HEK293T (cell line): Measurements from ENCODE around the gene DLG1.

Experiments
- CTCF ChIA-PET: fragments of 350-600 bp; formaldehyde crosslinking; extraction: SDS; loops from one replicate; lab custom pipeline; 2021; ENCODE audit warnings: antibody characterized with exemption, inconsistent platforms; lab: Yijun Ruan, JAX
- POLR2A ChIA-PET: fragments of 350-600 bp; formaldehyde crosslinking; extraction: SDS; loops from one replicate; lab custom pipeline; 2020; ENCODE audit warnings: antibody characterized with exemption, inconsistent platforms; lab: Yijun Ruan, JAX
- DNase-seq: peaks from one replicate; pipeline ENCODE4 v3.0.0; 2012; ENCODE audit warnings: mixed read lengths; ENCODE audit errors: extremely low spot score
- ARNT ChIP-seq: fragments of 450-650 bp; IDR thresholded peaks from 2 replicates; pipeline ENCODE4 v1.6.1; 2017; ENCODE audit warnings: mild to moderate bottlenecking
- BHLHE40 ChIP-seq: fragments of 450-650 bp; IDR thresholded peaks from 2 replicates; pipeline ENCODE4 v1.6.1; 2016; ENCODE audit warnings: mild to moderate bottlenecking, moderate library complexity, borderline replicate concordance
- CTBP1 ChIP-seq: fragments of 450-650 bp; IDR thresholded peaks from 2 replicates; pipeline ENCODE4 v1.6.1; 2016; ENCODE audit warnings: borderline replicate concordance
- ELF4 ChIP-seq: fragments of 450-650 bp; IDR thresholded peaks from 2 replicates; pipeline ENCODE4 v1.6.1; 2017; ENCODE audit warnings: antibody characterized with exemption
- FOXA1 ChIP-seq: fragments of 450-650 bp; IDR thresholded peaks from 2 replicates; pipeline ENCODE4 v1.6.1; 2016; ENCODE audit warnings: mild to moderate bottlenecking
- FOXK2 ChIP-seq: fragments of 450-650 bp; IDR thresholded peaks from 2 replicates; pipeline ENCODE4 v1.6.1; 2016; ENCODE audit warnings: mild to moderate bottlenecking
- FOXM1 ChIP-seq: fragments of 450-650 bp; IDR thresholded peaks from 2 replicates; pipeline ENCODE4 v1.6.1; 2017; ENCODE audit warnings: mild to moderate bottlenecking, borderline replicate concordance
- HDGF ChIP-seq: fragments of 450-650 bp; IDR thresholded peaks from 2 replicates; pipeline ENCODE4 v1.6.1; 2017; ENCODE audit warnings: antibody characterized with exemption, borderline replicate concordance
- L3MBTL2 ChIP-seq: fragments of 450-650 bp; conservative IDR thresholded peaks from 2 replicates; pipeline ENCODE4 v1.6.1; 2016; ENCODE audit warnings: mild to moderate bottlenecking
- LEF1 ChIP-seq: fragments of 450-650 bp; IDR thresholded peaks from 2 replicates; pipeline ENCODE4 v1.6.1; 2017; ENCODE audit warnings: mild to moderate bottlenecking, borderline replicate concordance
- NFRKB ChIP-seq: fragments of 450-650 bp; IDR thresholded peaks from 2 replicates; pipeline ENCODE4 v1.6.1; 2016; ENCODE audit warnings: mild to moderate bottlenecking, moderate library complexity
- PKNOX1 ChIP-seq: fragments of 450-650 bp; IDR thresholded peaks from 2 replicates; pipeline ENCODE4 v1.6.1; 2016
- SP1 ChIP-seq: fragments of 450-650 bp; IDR thresholded peaks from 2 replicates; pipeline ENCODE4 v1.6.1; 2017
- SUZ12 ChIP-seq: fragments of 450-650 bp; IDR thresholded peaks from 2 replicates; pipeline ENCODE4 v1.6.1; 2016; ENCODE audit warnings: mild to moderate bottlenecking
- TARDBP ChIP-seq: fragments of 450-650 bp; IDR thresholded peaks from 2 replicates; pipeline ENCODE4 v1.6.1; 2016
- ZNF384 ChIP-seq: fragments of 450-650 bp; IDR thresholded peaks from 2 replicates; pipeline ENCODE4 v1.6.1; 2016

Gene DLG1

DNA sequence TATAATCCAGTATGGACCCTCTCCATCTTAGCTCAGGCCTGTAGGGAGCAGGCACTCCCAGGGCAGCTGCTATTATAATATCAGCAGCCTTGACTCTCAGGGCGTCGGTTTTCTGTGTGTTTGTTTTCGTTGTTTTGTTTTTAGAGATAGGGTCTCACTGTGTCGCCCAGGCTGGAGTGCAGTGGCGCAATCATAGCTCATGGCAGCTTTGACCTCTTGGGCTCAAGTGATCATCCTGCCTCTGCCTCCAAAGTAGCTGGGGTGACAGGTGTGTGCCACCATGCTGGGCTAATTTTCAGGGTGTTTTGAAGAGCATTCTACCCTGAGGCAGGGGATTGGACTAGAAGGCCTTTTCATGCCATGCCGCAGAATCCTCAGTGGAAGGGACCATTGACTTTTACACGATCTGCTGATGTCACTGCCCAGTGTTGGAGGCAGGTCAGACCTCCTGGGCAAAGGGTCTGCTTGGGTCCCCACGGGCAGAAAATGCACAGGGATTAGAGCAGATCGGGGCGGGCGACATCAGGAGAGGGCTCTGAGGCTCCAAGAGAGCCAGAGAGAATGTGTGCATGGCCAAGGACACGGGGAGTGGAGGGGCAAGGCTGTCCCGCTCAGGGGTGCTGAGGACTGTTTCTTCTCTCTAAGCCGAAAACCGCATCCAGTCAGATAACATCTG is 276.5 kb downstream of the DLG1 start:
- ChIA-PET CTCF (no interaction called here), POLR2A (no interaction called here)
- no peak for TF ChIP-seq PKNOX1
- no peak for TF ChIP-seq ZNF384
- TF ChIP-seq SUZ12 = no peak
- DNase-seq = no peak

DNA sequence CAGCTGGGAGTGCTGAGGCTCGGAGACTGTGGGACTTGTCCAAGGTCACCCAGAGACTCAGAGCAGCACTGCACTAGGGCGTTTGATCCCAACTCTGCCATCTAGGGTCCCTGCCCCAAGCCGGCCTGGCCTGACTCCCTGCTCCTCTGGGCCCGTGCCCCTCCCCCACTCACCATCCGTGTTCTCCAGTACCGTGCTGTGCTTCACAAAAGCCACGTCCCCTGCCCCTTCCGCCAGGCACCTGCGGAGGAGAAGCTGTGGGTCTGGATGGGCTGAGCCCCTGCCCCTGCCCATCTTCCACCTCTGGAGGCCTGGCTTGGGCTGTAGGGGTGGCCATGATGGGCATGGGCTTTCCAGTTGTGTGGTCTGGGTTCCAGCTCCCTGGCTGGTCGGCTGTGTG is 277.2 kb downstream of the DLG1 start:
- POLR2A ChIA-PET = interaction anchor here (1.4 kb wide), 1 partner anchor 8 kb away, joined by 3 read pairs; the partner anchor contains the start of gene MELTF
- no peak for DNase-seq
- TF ChIP-seq PKNOX1 (no peak), FOXM1 (no peak), CTBP1 (no peak), SP1 (no peak)
- CTCF ChIA-PET = interaction anchor here (0.6 kb wide), 1 partner anchor 401 kb away, joined by 5 read pairs; no protein-coding TSS in a partner anchor

GRCh38 chr3:197019535-197019934 is 278.9 kb downstream of the DLG1 start:
- ChIA-PET POLR2A (no interaction called here), CTCF (no interaction called here)
- DNase-seq = no peak
- TF ChIP-seq L3MBTL2 = no peak
- TF ChIP-seq TARDBP = no peak
- no peak for TF ChIP-seq CTBP1
- TF ChIP-seq FOXA1 = no peak
- TF ChIP-seq NFRKB = no peak
- no peak for TF ChIP-seq HDGF

DNA sequence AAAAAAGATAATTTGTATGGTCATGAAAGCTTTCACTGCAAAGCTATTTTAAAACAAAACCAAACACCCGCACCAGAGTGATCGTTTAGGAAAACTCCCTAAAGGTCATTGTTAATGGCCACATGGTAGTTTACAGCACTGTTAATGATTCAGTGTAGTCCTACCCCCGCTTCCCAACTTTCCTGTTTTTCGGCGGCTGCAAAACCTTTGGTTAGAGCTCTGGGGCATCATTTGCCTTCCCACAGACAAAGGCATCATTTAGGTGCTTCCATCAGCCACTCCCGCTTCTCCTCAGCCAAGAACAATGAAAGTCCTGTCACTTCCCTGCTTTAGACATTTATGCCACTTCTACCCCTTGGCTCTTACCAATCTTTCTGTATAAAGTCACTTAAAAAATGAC is 279.4 kb downstream of the DLG1 start:
- CTCF ChIA-PET = no interaction called here
- TF ChIP-seq TARDBP (no peak), ARNT (no peak), FOXA1 (no peak), SUZ12 (no peak), ZNF384 (no peak), SP1 (no peak), BHLHE40 (no peak)

DNA sequence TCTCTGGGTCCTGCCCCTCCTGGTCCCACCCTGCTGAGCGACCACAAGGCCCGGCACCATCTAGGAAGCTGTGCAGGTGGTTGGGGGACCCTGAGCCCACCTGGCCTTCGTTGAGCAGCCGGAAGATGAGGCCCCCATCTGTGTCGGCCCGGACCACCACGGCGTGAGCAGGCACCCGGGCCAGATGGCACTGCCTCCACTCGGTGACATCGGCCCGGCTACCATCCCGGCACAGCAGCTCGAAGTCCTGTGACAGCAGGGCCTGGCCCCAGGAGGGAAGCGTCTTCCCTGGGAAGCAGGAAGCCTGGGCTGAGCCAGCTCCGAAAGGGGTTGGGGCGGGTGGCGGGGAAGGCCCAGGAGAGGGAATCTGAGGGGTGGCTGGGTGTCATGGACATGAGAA is 281.4 kb downstream of the DLG1 start:
- DNase-seq = no peak
- ChIA-PET POLR2A (no interaction called here), CTCF (no interaction called here)
- TF ChIP-seq HDGF = no peak
- no peak for TF ChIP-seq PKNOX1
- TF ChIP-seq LEF1 = no peak
- no peak for TF ChIP-seq FOXM1
- no peak for TF ChIP-seq SUZ12
- TF ChIP-seq ZNF384 = no peak
- TF ChIP-seq TARDBP = no peak
- no peak for TF ChIP-seq CTBP1
- no peak for TF ChIP-seq L3MBTL2
- TF ChIP-seq BHLHE40 = no peak
- no peak for TF ChIP-seq ARNT
- TF ChIP-seq FOXK2 = no peak
- TF ChIP-seq NFRKB = no peak
- TF ChIP-seq FOXA1 = no peak
- TF ChIP-seq ELF4 = no peak
- no peak for TF ChIP-seq SP1

More for the DNA sequence above, 279.4 kb downstream of the DLG1 start:
- DNase-seq = no peak
- POLR2A ChIA-PET = no interaction called here

DNA sequence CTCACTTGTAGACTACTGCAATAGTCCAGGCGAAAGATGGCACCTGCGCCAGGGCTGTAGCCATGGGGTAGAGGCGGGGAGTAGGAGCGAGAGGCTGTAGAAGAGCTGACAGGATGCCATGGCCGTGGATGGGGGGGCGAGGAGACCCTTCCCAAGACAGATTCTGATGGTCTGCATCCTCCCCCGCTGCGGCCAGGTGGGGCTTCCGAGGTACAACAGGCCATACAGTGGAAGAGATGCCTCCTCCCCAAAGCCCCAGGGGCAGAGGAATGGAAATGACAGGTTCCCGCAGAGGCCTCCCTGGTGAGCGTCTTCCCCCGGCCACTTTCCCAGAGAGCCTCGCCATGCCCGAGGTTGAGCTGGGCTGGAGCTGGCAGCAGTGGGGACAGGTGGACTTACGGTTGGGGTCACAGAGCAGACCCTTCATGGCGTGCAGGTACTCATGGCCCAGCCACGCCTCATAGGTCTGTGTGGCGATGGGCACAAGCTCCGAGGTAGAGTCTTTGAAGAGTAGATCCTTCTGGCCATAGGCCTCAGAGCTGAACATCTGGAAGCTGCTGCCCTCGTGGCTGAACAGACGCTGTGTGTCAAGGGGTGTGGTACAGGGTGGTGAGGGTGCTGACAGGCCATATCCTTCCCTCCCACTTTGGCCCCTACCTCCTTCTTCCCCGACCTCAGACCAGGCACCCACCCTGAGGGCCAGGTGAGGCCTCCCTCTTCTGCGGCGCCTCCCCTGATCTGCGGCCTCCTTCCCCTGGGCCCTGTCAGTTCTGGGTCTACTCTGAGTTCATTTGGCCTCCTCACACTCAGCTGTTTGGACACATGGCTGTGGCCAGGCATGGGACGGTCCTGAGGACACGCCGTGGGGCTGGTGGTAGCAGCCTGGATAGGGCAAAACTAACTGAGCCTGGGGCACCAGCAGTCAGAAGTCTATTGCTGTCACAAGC is 282.3 kb downstream of the DLG1 start:
- CTCF ChIA-PET = no interaction called here
- POLR2A ChIA-PET = no interaction called here
- DNase-seq = no peak
- no peak for TF ChIP-seq PKNOX1
- no peak for TF ChIP-seq ZNF384
- no peak for TF ChIP-seq ELF4
- TF ChIP-seq TARDBP = no peak
- TF ChIP-seq HDGF = no peak
- TF ChIP-seq FOXM1 = no peak
- no peak for TF ChIP-seq NFRKB
